Erythroblast (primary cell): ENCODE data around the gene TEKTIP1.
A peak's percentile ranks its signal among the peaks of the same experiment; 100 is the strongest.

ENCODE experiments used
- DNase-seq, 2 experiments: peaks; one replicate each; lab custom pipeline; 2025; lab: John Stamatoyannopoulos, UW
- GATA1 ChIP-seq: IDR thresholded peaks from 2 replicates; pipeline ENCODE4 v1.6.1; 2011; ENCODE audit warnings: low read depth, mild to moderate bottlenecking, control low read depth, low read length, moderate library complexity
- POLR2A ChIP-seq: IDR thresholded peaks from 2 replicates; pipeline ENCODE4 v1.6.1; 2011; ENCODE audit warnings: mild to moderate bottlenecking, low read length

TEKTIP1 gene

DNA sequence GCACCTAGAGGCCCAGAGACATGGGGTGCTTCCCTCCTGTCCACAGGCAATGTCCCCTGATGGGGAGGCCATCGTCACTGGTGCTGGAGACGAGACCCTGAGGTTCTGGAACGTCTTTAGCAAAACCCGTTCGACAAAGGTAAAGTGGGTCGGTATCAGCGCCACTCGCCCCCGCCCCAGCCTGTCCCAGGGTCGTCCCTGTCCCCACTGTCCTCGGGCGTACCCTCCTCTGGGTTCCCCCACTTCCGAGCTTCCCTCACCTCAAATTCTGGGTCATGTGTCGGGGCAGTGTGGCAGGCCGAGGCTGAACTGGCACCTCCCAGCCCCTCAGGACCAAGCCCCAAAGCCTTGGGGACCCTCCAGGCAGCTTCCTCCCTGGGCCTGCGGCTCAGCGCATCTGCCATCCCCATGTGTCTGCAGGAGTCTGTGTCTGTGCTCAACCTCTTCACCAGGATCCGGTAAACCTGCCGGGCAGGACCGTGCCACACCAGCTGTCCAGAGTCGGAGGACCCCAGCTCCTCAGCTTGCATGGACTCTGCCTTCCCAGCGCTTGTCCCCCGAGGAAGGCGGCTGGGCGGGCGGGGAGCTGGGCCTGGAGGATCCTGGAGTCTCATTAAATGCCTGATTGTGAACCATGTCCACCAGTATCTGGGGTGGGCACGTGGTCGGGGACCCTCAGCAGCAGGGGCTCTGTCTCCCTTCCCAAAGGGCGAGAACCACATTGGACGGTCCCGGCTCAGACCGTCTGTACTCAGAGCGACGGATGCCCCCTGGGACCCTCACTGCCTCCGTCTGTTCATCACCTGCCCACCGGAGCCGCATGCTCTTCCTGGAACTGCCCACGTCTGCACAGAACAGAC, 4.4 kb upstream of the TEKTIP1 start:
- TF ChIP-seq POLR2A, result no peak

DNA sequence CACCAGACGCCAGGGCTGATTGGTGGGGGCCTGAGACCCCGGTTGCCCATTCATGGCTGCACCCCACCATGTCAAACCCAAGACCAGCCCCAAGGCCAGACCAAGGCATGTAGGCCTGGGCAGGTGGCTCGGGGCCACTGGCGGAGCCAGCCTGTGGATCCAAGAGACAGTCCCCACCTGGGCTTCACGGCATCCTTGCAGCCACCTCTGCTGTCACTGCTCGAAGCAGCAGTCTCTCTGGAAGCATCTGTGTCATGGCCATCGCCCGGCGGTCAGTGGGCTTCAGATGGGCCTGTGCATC, 3.8 kb upstream of the TEKTIP1 start:
- DNase-seq, result no peak
- no peak for TF ChIP-seq GATA1
- no peak for TF ChIP-seq POLR2A

More for the DNA sequence above, 4.4 kb upstream of the TEKTIP1 start:
- DNase-seq, result no peak

GRCh38 chr19:3535563-3535965, 3.4 kb upstream of the TEKTIP1 start:
- TF ChIP-seq GATA1 (no peak), POLR2A (no peak)

GRCh38 chr19:3535981-3536380, 3.0 kb upstream of the TEKTIP1 start:
- DNase-seq, result no peak
- TF ChIP-seq POLR2A, result no peak
- no peak for TF ChIP-seq GATA1

More at GRCh38 chr19:3535563-3535965, 3.4 kb upstream of the TEKTIP1 start:
- no peak for DNase-seq

GRCh38 chr19:3536429-3537100, 2.4 kb upstream of the TEKTIP1 start:
- TF ChIP-seq POLR2A (no peak), GATA1 (no peak)

DNA sequence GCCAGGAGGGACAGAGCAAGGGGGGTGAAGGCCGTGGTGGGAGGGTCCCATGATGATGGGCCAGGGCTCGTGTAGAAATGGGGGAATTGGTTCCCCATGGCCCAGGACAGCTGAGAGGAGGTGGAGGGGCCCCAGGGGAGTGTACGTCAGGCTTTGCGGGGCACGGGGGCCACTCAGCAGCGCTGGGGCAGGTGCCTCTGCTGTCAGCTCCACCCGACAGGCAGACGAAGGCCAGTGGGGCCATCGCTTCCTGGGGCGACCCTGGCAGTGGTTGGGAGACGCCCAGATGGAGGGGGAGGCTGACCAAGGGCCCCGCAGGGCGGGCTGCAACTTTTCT, 1.9 kb upstream of the TEKTIP1 start:
- no peak for DNase-seq
- TF ChIP-seq GATA1 (no peak), POLR2A (no peak)

More at GRCh38 chr19:3536429-3537100, 2.4 kb upstream of the TEKTIP1 start:
- no peak for DNase-seq

- no peak for DNase-seq
Measured at GRCh38 chr19:3537438-3538240, 1.3 kb upstream of the TEKTIP1 start.

DNA sequence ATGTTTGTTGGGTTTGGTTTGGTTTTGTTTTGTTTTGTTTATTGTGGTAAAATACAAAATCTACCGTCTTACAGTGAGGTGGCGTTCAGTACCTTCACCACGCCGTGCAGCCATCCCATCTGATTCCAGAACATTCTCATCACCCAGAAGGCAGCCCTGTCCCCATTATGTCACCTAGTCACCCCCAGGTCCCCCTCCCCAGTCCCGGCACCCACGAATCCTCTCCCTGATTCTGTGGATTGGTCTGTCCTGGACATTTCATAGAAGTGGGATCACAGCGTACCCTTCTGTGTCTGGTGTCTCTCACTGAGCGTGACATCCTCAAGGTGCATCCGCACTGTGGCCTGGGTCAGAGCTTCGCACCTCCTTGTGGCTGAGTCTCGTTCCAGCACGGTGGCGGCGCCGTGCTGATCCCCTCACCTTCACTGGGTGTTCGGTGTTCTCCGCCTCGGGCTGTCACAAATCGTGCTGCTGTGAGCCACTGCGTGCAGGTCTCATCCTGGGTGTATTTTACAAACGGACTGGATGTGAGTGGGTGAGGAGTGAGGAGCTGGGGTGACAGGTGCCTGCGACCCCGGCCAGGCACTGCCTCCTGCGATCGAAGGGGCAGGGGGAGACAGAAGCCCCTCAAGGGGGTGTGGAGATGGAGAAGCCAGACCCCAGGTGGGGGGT, 580 bp upstream of the TEKTIP1 start:
- TF ChIP-seq GATA1 (no peak), POLR2A (no peak)
- DNase-seq, result no peak

More at GRCh38 chr19:3537438-3538240, 1.3 kb upstream of the TEKTIP1 start:
- TF ChIP-seq POLR2A, result no peak
- TF ChIP-seq GATA1, result no peak

DNA sequence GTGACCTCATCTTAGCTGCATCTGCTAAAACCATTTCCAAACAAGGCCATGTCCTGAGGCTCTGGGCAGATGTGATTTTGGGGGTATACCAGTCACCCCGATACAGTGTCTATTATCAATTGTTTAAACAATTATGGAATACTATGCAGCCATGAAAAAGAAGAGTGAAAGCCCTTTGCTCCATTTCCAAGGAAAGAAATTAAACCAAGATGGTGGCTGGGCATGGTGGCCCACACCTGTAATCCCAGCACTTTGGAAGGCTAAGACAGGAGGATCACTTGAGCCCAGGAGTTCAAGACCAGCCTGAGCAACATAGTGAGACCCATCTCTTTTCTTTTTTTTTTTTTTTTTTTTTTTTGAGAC, 763 bp downstream of the TEKTIP1 start:
- no peak for DNase-seq
- TF ChIP-seq GATA1 (no peak), POLR2A (no peak)

- no peak for TF ChIP-seq GATA1
- TF ChIP-seq POLR2A, result no peak
- DNase-seq, result no peak
Measured at GRCh38 chr19:3543150-3544057, 4.4 kb downstream of the TEKTIP1 start.

DNA sequence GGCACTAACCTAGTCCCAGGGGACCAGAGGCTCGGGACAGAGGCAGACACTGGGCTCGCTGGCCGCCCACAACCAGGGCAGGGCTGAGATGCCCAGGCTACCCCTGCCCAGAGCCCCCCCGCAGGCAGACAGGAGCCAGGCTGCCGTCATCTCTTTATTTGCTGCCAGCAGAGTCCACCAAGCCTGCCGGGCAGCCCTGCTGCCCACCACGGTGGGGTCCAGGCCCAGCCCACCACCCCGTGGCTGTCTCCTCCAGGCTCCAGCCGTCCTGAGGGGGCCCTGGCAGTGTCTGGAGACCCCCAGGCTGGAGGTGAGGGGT, 5.0 kb downstream of the TEKTIP1 start:
- DNase-seq, result no peak
- no peak for TF ChIP-seq GATA1
- no peak for TF ChIP-seq POLR2A

DNA sequence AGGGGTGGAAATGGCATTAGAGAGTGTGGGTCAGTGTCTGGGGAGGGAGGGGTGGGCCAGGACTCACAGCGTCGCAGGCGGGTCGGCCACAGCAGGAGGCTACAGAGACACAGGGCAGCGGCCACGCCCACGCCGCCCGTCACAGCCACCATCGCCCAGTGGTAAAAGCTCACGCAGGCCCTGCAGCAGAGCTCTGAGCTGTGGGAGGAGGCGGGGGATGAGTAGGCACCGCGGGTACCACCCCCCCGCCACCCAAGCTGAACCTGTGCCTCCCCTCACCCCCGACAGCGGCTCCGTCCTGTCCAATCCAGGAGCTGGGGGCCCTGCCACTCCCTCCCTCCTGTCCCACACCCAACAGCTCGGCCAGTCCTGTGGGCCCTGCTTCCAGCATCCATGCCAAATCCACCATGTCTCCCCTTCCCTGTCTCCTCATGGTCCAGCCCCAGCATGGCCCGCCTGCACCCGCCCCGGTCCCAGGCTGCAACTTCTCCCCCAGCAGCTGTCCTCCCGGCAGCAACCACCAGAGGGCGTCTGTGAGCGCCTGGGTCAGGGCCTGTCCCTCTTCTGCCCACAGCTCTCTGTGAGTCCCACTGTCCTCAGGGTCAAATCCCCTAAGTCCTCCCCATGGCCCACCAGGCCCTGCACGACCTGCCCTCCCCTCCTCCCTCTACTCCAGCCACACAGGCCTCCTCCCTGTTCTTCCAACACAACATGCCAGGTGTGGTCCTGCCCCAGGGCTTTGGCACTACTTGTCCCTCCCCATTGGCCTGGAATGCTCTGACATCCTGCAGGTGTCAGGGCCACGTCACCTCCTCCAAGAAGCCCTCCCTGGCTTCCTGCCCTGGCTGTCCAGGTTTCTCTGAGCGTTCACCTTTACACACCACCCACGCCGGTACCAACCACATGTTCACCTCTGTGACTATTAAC, 6.0 kb downstream of the TEKTIP1 start:
- TF ChIP-seq GATA1, result no peak
- TF ChIP-seq POLR2A, result no peak
- DNase-seq, result peak; percentile 65 to 83
